Endothelial cell (in vitro differentiated cells): ENCODE results near the gene RALA. TPM values are rescaled to one million over a fixed set of nuclear protein-coding genes. Genes with fewer than 3 reads are reported as not detected.
"Not testable (repeated sequence)": the region's sequence is repeated elsewhere in the genome, so short reads cannot be mapped to it uniquely, and the experiment has no call there.

Source experiments
- DNase-seq: peaks from one replicate; pipeline ENCODE4 v3.0.0; 2021; ENCODE audit warnings: low spot score
- H3K27ac Mint-ChIP-seq: one replicate; pipeline ENCODE4 v1.8.0; 2021; ENCODE audit warnings: mixed read lengths, inconsistent platforms; ENCODE audit not compliant: unreplicated experiment
- H3K27me3 Mint-ChIP-seq: one replicate; pipeline ENCODE4 v1.8.0; 2021; ENCODE audit warnings: mild to moderate bottlenecking, moderate library complexity, mixed read lengths, inconsistent platforms; ENCODE audit not compliant: unreplicated experiment
- H3K36me3 Mint-ChIP-seq: one replicate; pipeline ENCODE4 v1.8.0; 2021; ENCODE audit warnings: mild to moderate bottlenecking, low read depth, mixed read lengths, inconsistent platforms; ENCODE audit not compliant: unreplicated experiment
- H3K4me1 Mint-ChIP-seq: one replicate; pipeline ENCODE4 v1.8.0; 2021; ENCODE audit warnings: mild to moderate bottlenecking, mixed read lengths, inconsistent platforms; ENCODE audit not compliant: unreplicated experiment
- H3K4me3 Mint-ChIP-seq: one replicate; pipeline ENCODE4 v1.8.0; 2021; ENCODE audit warnings: mild to moderate bottlenecking, mixed read lengths, inconsistent platforms; ENCODE audit not compliant: unreplicated experiment
- H3K9me3 Mint-ChIP-seq: one replicate; pipeline ENCODE4 v1.8.0; 2021; ENCODE audit warnings: mixed read lengths, inconsistent platforms; ENCODE audit not compliant: unreplicated experiment
- total RNA-seq: library from RNA; stranded (reverse); fragmentation: NEBNext Ultra II Directional; extraction: Animal tissue kit (Norgen Biotek cat#: 25700); gene quantifications from one replicate; pipeline ENCODE4 v1.2.1, GENCODE V29; 2021; ENCODE audit not compliant: unreplicated experiment
- TF ChIP-seq, protein P1 (sequence below): fragments of 200-600 bp; sonication (generic); IDR thresholded peaks from one replicate; pipeline ENCODE4 v1.5.0; 2021; ENCODE audit warnings: antibody characterized with exemption; ENCODE audit not compliant: unreplicated experiment

Gene RALA
- total RNA-seq, 1 donor from 2014 or later, result 202 TPM

DNA sequence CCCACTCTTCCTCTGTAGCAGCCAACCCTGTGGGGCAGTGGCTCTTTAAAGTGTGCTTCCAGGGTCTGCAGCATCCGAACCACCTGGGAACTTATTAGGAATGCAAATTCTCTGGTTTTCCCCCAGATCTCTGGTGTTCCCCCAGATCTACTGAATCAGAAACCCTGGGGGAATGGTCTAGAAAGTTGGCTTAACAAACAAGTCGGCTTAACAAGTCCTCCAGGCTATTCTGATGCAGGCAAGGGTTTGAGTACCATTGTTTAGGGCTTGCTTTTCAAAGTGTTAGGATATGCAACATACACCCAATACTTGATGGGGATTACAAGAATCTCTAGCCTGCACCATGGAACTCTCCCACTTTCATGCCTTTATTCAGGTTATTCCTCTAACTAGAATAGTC lies 126.3 kb downstream of the RALA start:
- Mint-ChIP-seq H3K4me1 (peaks cover 9% of the 10 kb centered on the region), H3K4me3 (no peak overlapping the region), H3K27me3 (peaks cover 2% of the 10 kb centered on the region), H3K36me3 (no peaks in the 10 kb centered on the region), H3K9me3 (no peaks in the 10 kb centered on the region), H3K27ac (no peak overlapping the region)
- TF ChIP-seq, protein P1, sequence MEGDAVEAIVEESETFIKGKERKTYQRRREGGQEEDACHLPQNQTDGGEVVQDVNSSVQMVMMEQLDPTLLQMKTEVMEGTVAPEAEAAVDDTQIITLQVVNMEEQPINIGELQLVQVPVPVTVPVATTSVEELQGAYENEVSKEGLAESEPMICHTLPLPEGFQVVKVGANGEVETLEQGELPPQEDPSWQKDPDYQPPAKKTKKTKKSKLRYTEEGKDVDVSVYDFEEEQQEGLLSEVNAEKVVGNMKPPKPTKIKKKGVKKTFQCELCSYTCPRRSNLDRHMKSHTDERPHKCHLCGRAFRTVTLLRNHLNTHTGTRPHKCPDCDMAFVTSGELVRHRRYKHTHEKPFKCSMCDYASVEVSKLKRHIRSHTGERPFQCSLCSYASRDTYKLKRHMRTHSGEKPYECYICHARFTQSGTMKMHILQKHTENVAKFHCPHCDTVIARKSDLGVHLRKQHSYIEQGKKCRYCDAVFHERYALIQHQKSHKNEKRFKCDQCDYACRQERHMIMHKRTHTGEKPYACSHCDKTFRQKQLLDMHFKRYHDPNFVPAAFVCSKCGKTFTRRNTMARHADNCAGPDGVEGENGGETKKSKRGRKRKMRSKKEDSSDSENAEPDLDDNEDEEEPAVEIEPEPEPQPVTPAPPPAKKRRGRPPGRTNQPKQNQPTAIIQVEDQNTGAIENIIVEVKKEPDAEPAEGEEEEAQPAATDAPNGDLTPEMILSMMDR, result no peak
- no peak for DNase-seq

DNA sequence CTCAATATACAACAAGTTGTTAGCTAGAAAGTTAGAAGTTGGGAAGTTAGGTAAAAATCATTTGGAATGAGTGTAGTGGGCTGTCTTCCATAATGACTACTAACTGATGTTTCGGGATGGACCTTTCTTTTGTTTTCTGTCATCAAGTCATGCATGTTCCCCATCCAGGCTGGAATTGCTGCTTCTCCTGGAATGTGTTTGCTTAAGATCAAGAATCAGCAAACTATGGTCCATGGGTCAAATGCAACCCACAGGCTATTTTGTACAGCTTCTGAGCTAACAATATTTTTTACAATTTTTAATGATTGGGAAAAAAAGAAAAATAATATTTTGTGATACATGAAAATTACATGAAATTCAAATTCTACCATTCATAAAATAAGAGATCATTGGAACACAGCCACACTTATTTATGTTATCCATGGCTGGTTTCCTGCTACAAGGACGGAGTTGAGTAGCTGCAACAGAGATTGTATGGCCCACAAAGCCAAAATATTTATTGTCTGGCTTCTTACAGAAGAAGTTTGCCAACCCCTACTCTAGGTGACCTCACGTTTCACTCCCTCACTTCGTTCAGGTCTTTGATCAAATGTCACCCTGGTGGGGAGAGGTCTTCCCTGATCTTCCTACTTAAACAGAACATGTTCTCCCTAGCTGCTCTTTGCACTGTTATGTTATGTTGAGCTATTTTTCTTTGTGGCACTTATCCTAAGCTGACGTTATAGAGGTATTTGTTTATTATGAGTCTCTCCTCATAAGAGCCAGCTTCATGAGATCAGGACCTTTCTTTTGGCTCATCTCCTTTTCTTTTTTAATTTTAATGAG lies 127.1 kb downstream of the RALA start:
- Mint-ChIP-seq H3K4me1 (peaks cover 6% of the 10 kb centered on the region), H3K27ac (no peak overlapping the region), H3K27me3 (peaks cover 2% of the 10 kb centered on the region), H3K36me3 (no peaks in the 10 kb centered on the region), H3K4me3 (no peak overlapping the region), H3K9me3 (no peaks in the 10 kb centered on the region)
- DNase-seq, result no peak
- TF ChIP-seq, protein P1, result no peak

DNA sequence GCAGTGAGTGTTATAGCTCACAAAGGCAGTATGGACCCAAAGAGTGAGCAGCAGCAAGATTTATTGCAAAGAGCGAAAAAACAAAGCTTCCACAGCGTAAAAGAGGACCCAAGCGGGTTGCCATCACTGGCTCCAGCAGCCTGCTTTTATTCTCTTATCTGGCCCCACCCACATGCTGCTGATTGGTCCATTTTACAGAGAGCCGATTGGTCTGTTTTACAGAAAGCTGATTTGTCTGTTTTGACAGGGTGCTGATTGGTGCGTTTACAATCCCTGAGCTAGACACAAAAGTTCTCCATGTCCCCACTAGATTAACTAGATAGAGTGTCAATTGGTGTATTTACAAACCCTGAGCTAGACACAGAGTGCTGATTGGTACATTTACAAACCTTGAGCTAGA lies 129.9 kb downstream of the RALA start:
- H3K4me1 Mint-ChIP-seq, DNase-seq, H3K27ac Mint-ChIP-seq, H3K27me3 Mint-ChIP-seq, H3K9me3 Mint-ChIP-seq: not testable (repeated sequence)
- peak overlapping the region; percentile 26 for H3K4me3 Mint-ChIP-seq
- peaks cover 14% of the 10 kb centered on the region for H3K36me3 Mint-ChIP-seq

DNA sequence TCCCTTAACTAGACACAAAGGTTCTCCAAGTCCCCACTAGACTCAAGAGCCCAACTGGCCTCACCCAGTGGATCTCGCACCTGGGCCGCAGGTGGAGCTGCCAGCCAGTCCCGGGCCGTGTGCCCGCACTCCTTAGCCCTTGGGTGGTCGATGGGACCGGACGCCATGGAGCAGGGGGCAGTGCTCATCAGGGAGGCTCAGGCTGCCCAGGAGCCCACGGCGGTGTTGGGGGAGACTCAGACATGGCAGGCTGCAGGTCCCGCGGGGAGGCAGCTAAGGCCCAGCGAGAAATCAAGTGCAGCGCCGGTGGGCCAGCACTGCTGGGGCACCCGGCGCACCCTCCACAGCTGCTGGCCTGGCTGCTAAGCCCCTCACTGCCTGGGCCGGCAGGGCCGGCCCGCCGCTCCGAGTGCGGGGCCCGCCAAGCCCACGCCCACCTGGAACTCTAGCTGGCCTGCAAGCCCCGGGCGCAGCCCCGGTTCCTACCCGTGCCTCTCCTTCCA lies 130.5 kb downstream of the RALA start:
- DNase-seq, result no peak
- TF ChIP-seq, protein P1, result no peak
- Mint-ChIP-seq H3K27me3 (no peaks in the 10 kb centered on the region), H3K36me3 (peaks cover 19% of the 10 kb centered on the region), H3K4me1 (no peaks in the 10 kb centered on the region), H3K9me3 (no peaks in the 10 kb centered on the region), H3K27ac (no peak overlapping the region), H3K4me3 (no peak overlapping the region)

DNA sequence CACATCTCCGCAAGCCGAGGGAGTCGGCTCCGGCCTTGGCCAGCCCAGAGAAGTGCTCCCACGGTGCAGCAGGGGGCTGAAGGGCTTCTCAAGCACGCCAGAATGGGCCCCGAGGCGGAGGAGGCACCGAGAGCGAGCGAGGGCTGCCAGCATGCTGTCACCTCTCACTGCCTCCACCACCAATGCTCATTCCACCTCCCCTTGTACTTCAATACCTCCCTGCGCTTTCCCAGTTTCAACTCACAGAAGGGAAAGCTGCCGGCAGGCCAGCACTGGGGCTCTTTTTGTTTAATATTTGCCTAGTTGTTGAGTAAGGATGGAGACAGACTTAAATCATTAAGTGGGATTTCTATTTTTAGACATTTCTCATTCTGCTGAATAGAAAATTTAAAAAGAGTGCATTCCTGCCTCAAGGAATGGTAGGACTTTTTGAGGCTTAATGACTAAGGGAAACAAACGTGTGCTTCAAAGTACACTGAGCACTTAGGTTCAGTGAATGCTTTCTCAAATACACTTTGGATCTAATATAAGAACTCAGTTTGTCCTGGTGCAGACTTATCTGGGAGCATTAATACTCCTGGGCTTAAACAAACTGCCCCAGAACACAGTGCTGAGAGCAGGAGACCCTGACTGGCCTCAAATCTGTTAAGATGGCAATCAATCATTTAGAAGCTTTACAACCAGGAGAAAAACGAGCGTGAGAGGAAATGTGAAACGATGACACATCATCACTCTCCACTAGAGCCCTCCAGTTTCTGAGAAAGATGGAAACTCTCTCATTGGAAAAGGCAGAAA lies 131.2 kb downstream of the RALA start:
- DNase-seq, result no peak
- no peak overlapping the region for H3K27ac Mint-ChIP-seq
- TF ChIP-seq, protein P1, result no peak

More for the DNA sequence above, 131.2 kb downstream of the RALA start:
- no peaks in the 10 kb centered on the region for H3K4me1 Mint-ChIP-seq
- peaks cover 19% of the 10 kb centered on the region for H3K36me3 Mint-ChIP-seq
- H3K27me3 Mint-ChIP-seq, result no peaks in the 10 kb centered on the region
- no peak overlapping the region for H3K4me3 Mint-ChIP-seq
- no peaks in the 10 kb centered on the region for H3K9me3 Mint-ChIP-seq
